H1 (cell line): Measurements from ENCODE around the gene OR4X2. TPM values are rescaled to one million over a fixed set of nuclear protein-coding genes. Genes with fewer than 3 reads are reported as not detected.

Experiments used
- CTCF ChIA-PET: fragments of 300-600 bp; sonication (Branson Sonifier 250); formaldehyde crosslinking; loops from one replicate; lab custom pipeline; 2021; ENCODE audit not compliant: partially characterized antibody; lab: Charles Lee
- POLR2A ChIA-PET: fragments of 300-600 bp; sonication (Branson Sonifier 250); formaldehyde crosslinking; loops from one replicate; lab custom pipeline; 2021; ENCODE audit warnings: inconsistent platforms; ENCODE audit not compliant: partially characterized antibody; lab: Charles Lee
- DNase-seq, 2 experiments: peaks; one replicate each; pipeline versions ENCODE4 v3.0.0 to v3.0.0-alpha.2; 2010 to 2022; ENCODE audit warnings: low spot score in 2 of 2, low read depth in 1 of 2, mixed read lengths in 1 of 2
- FAIRE-seq: peaks from 2 replicates; lab custom pipeline; 2011; peaks lifted over from hg19 to GRCh38; lab: Jason Lieb, UNC
- H2AFZ ChIP-seq: 2 replicates; pipeline ENCODE4 v1.8.1; 2012; ENCODE audit warnings: low read length, inconsistent platforms
- H2AK5ac ChIP-seq: 2 replicates; pipeline ENCODE4 v1.6.1; 2013; ENCODE audit warnings: low read depth, low read length
- H2BK120ac ChIP-seq: replicated peaks from 2 replicates; pipeline ENCODE3; 2013; ENCODE audit warnings: low read depth, low read length, inconsistent platforms
- H2BK12ac ChIP-seq: 2 replicates; pipeline ENCODE4 v1.6.1; 2013; ENCODE audit warnings: low read depth, low read length
- H2BK15ac ChIP-seq: 2 replicates; pipeline ENCODE4 v1.6.1; 2013; ENCODE audit warnings: low read length
- H2BK20ac ChIP-seq: 2 replicates; pipeline ENCODE4 v1.6.1; 2013; ENCODE audit warnings: low read length
- H2BK5ac ChIP-seq: 2 replicates; pipeline ENCODE4 v1.6.1; 2013; ENCODE audit warnings: low read depth, low read length
- H3K14ac ChIP-seq: 2 replicates; pipeline ENCODE4 v1.6.1; 2013; ENCODE audit warnings: inconsistent platforms; ENCODE audit not compliant: insufficient read length
- H3K18ac ChIP-seq: 2 replicates; pipeline ENCODE4 v1.6.1; 2013; ENCODE audit warnings: low read length; ENCODE audit errors: extremely low read depth
- H3K23ac ChIP-seq: 2 replicates; pipeline ENCODE4 v1.6.1; 2013; ENCODE audit warnings: inconsistent platforms; ENCODE audit not compliant: insufficient read length
- H3K23me2 ChIP-seq: 2 replicates; pipeline ENCODE4 v1.6.1; 2013; ENCODE audit warnings: low read depth, low read length
- H3K27ac ChIP-seq: 2 replicates; pipeline ENCODE4 v1.6.1; 2011; ENCODE audit warnings: low read depth, low read length, inconsistent platforms
- H3K27me3 ChIP-seq, 4 experiments: replicated peaks in 1 of 4; 1 replicate in 1 of 4; 2 replicates in 3 of 4; pipeline versions ENCODE4 v1.6.1 to v1.8.1; 2011 to 2013; ENCODE audit warnings: low read length in 3 of 4, mild to moderate bottlenecking in 3 of 4, inconsistent platforms in 2 of 4, mixed read lengths in 2 of 4, moderate library complexity in 1 of 4; ENCODE audit not compliant: control insufficient read depth in 3 of 4, insufficient read depth in 3 of 4; ENCODE audit errors: extremely low read depth in 1 of 4
- H3K36me3 ChIP-seq, 4 experiments: 2 replicates each; pipeline versions ENCODE4 v1.6.1 to v1.8.1; 2011 to 2013; ENCODE audit warnings: mild to moderate bottlenecking in 4 of 4, low read length in 3 of 4, moderate library complexity in 2 of 4, control low read depth in 1 of 4, inconsistent platforms in 1 of 4; ENCODE audit not compliant: insufficient read depth in 4 of 4, control insufficient read depth in 2 of 4
- H3K4ac ChIP-seq: replicated peaks from 2 replicates; pipeline ENCODE3; 2013; ENCODE audit warnings: low read length, low read depth, mixed read lengths, inconsistent platforms; ENCODE audit not compliant: insufficient read length
- H3K4me1 ChIP-seq, 4 experiments: replicated peaks in 1 of 4; 1 replicate in 1 of 4; 2 replicates in 3 of 4; pipeline versions ENCODE4 v1.6.1 to v1.8.1; 2011 to 2013; ENCODE audit warnings: low read length in 3 of 4, inconsistent platforms in 2 of 4, mixed read lengths in 1 of 4; ENCODE audit not compliant: insufficient read depth in 4 of 4, control insufficient read depth in 3 of 4
- H3K4me2 ChIP-seq, 2 experiments: 2 replicates each; pipeline versions ENCODE4 v1.6.1 to v1.8.1; 2011 to 2013; ENCODE audit warnings: low read depth in 2 of 2, low read length in 2 of 2, control low read depth in 1 of 2, inconsistent platforms in 1 of 2, mild to moderate bottlenecking in 1 of 2; ENCODE audit not compliant: insufficient read depth in 1 of 2
- H3K4me3 ChIP-seq, 4 experiments: fragments of 200-600, 300-600 bp in 1 of 4; sonication (generic), shearing (Covaris generic), sonication (Bioruptor Twin) in 1 of 4; 2 replicates each; pipeline versions ENCODE4 v1.5.1 to v1.8.1; 2011 to 2016; ENCODE audit warnings: low read length in 4 of 4, low read depth in 3 of 4, control low read depth in 2 of 4, inconsistent platforms in 2 of 4, mild to moderate bottlenecking in 2 of 4, mixed read lengths in 1 of 4, moderate library complexity in 1 of 4; ENCODE audit not compliant: insufficient read depth in 2 of 4; ENCODE audit errors: extremely low read depth in 1 of 4
- H3K56ac ChIP-seq: replicated peaks from 2 replicates; pipeline ENCODE3; 2013; ENCODE audit warnings: low read depth, mild to moderate bottlenecking, mixed read lengths, low read length, inconsistent platforms; ENCODE audit not compliant: insufficient read length
- H3K79me1 ChIP-seq: 2 replicates; pipeline ENCODE4 v1.6.1; 2013; ENCODE audit warnings: low read depth, low read length, control low read depth
- H3K79me2 ChIP-seq, 2 experiments: 2 replicates each; pipeline versions ENCODE4 v1.6.1 to v1.8.1; 2012 to 2013; ENCODE audit warnings: low read length in 2 of 2, mild to moderate bottlenecking in 2 of 2, inconsistent platforms in 1 of 2; ENCODE audit not compliant: insufficient read depth in 2 of 2, control insufficient read depth in 1 of 2
- H3K9ac ChIP-seq, 4 experiments: replicated peaks in 1 of 4; 1 replicate in 1 of 4; 2 replicates in 3 of 4; pipeline versions ENCODE4 v1.6.1 to v1.8.1; 2011 to 2013; ENCODE audit warnings: low read depth in 3 of 4, low read length in 3 of 4, control low read depth in 2 of 4, mild to moderate bottlenecking in 2 of 4, moderate library complexity in 2 of 4, inconsistent platforms in 1 of 4; ENCODE audit errors: extremely low read depth in 1 of 4
- H3K9me3 ChIP-seq, 2 experiments: 2 replicates each; pipeline versions ENCODE4 v1.6.1 to v1.8.1; 2012 to 2013; ENCODE audit warnings: mild to moderate bottlenecking in 2 of 2, moderate library complexity in 2 of 2, control low read depth in 1 of 2, inconsistent platforms in 1 of 2, low read depth in 1 of 2, low read length in 1 of 2, mixed read lengths in 1 of 2; ENCODE audit not compliant: insufficient read depth in 2 of 2
- H4K20me1 ChIP-seq, 2 experiments: replicated peaks in 1 of 2; 2 replicates each; pipeline versions ENCODE3 to v1.8.1; 2011 to 2013; ENCODE audit warnings: inconsistent platforms in 2 of 2, low read length in 2 of 2, mild to moderate bottlenecking in 1 of 2; ENCODE audit not compliant: insufficient read depth in 2 of 2, control insufficient read depth in 1 of 2
- H4K5ac ChIP-seq: 2 replicates; pipeline ENCODE4 v1.6.1; 2013; ENCODE audit warnings: low read length, low read depth, mixed read lengths, inconsistent platforms; ENCODE audit not compliant: insufficient read length
- H4K8ac ChIP-seq: 2 replicates; pipeline ENCODE4 v1.8.0; 2013; ENCODE audit warnings: mild to moderate bottlenecking, moderate library complexity, low read length, inconsistent platforms; ENCODE audit not compliant: insufficient read depth; ENCODE audit errors: extremely low read depth
- H4K91ac ChIP-seq: replicated peaks from 2 replicates; pipeline ENCODE3; 2013; ENCODE audit warnings: low read length, mixed read lengths, inconsistent platforms; ENCODE audit not compliant: insufficient read length
- BACH1 ChIP-seq: IDR thresholded peaks from 2 replicates; pipeline ENCODE4 v1.6.1; 2012; ENCODE audit warnings: low read length, improper control_type of control experiment
- CBX5 ChIP-seq: fragments of 300-800, 300-1000 bp; sonication (generic); IDR thresholded peaks from 2 replicates; pipeline ENCODE4 v1.7.1; 2016; ENCODE audit warnings: antibody characterized with exemption, low read length, low read depth
- EZH2 ChIP-seq: fragments of 200-600 bp; sonication (generic); IDR thresholded peaks from 2 replicates; pipeline ENCODE4 v1.7.1; 2012; ENCODE audit warnings: low read depth, mild to moderate bottlenecking, moderate library complexity, low read length, inconsistent platforms; ENCODE audit not compliant: severe bottlenecking
- RXRA ChIP-seq: IDR thresholded peaks from 2 replicates; pipeline ENCODE4 v1.6.1; 2011; ENCODE audit warnings: low read depth, mild to moderate bottlenecking, low read length, moderate library complexity; ENCODE audit not compliant: insufficient read depth
- SAP30 ChIP-seq: fragments of 300-600 bp; sonication (generic); IDR thresholded peaks from 2 replicates; pipeline ENCODE4 v1.7.1; 2012; ENCODE audit warnings: low read length, moderate library complexity, mild to moderate bottlenecking, inconsistent platforms; ENCODE audit not compliant: insufficient read depth, insufficient replicate concordance
- SIX5 ChIP-seq: IDR thresholded peaks from 2 replicates; pipeline ENCODE4 v1.6.1; 2011; ENCODE audit warnings: mild to moderate bottlenecking, low read depth, low read length
- SUZ12 ChIP-seq: fragments of 200-600 bp; sonication (generic); IDR thresholded peaks from 2 replicates; pipeline ENCODE4 v1.6.1; 2012; ENCODE audit warnings: mild to moderate bottlenecking, inconsistent platforms, low read length, moderate library complexity, mixed read lengths
- WGBS, 2 experiments: shearing (Covaris generic) in 1 of 2; methylation state at CpG; one replicate each; pipeline versions ENCODE4 v1.1.6 to v1.1.7; 2013 to 2015; ENCODE audit warnings: low lambda C conversion rate in 2 of 2, mixed read lengths in 2 of 2, inconsistent platforms in 1 of 2, low coverage in 1 of 2, missing lambda C conversion rate in 1 of 2; ENCODE audit not compliant: insufficient replicate concordance in 2 of 2, insufficient coverage in 1 of 2, insufficient read length in 1 of 2; ENCODE audit errors: extremely low coverage in 1 of 2, missing lambda C conversion rate in 1 of 2; 5-methylcytosine and 5-hydroxymethylcytosine counted together
- polyA plus RNA-seq, 7 experiments: library from polyadenylated mRNA; depleted of rRNA in 3 of 7; stranded (reverse) in 5 of 7; unstranded in 2 of 7; fragments of >200 nt in 5 of 7; fragments of 200-250 nt in 2 of 7; gene quantifications; 1 replicate in 5 of 7; 2 replicates in 1 of 7; 4 replicates in 1 of 7; pipeline versions ENCODE4 v1.2.1 to v1.2.3, GENCODE V29; 2011 to 2013; ENCODE audit warnings: missing spikeins in 2 of 7, mixed read lengths in 2 of 7
- total RNA-seq: library from RNA; stranded (reverse); fragmentation: NEBNext Ultra II Directional; extraction: Animal tissue kit (Norgen Biotek cat#: 25700); gene quantifications from 2 replicates; pipeline ENCODE4 v1.2.1, GENCODE V29; 2021
- TF ChIP-seq, protein P1 (sequence below): IDR thresholded peaks from 2 replicates; pipeline ENCODE4 v1.6.1; 2012; ENCODE audit warnings: inconsistent platforms

OR4X2 gene
- total and polyA plus RNA-seq, 2 of the 8 experiments (the other 6 are each of a cell fraction or from before 2014, with no cell fraction given), result not detected

GRCh38 chr11:48261600-48261999 is 16.7 kb downstream of the OR4X2 start:
- Histone ChIP-seq H3K4me3 (no peak overlapping the region), H3K18ac (no peak overlapping the region), H3K9ac (no peak overlapping the region), H2AFZ (no peak overlapping the region), H2BK20ac (no peak overlapping the region), H2AK5ac (no peak overlapping the region), H2BK120ac (no peak overlapping the region), H3K4ac (no peak overlapping the region), H2BK5ac (no peak overlapping the region), H3K79me2 (no peaks in the 10 kb centered on the region), H4K91ac (no peak overlapping the region), H4K20me1 (no peaks in the 10 kb centered on the region), H3K23ac (no peak overlapping the region), H4K8ac (no peak overlapping the region), H3K4me1 (no peaks in the 10 kb centered on the region), H3K9me3 (peaks cover 60 to 66% of the 10 kb centered on the region in 2 experiments), H3K56ac (no peak overlapping the region), H2BK15ac (no peak overlapping the region), H3K27ac (no peak overlapping the region), H2BK12ac (no peak overlapping the region), H3K27me3 (no peaks in the 10 kb centered on the region), H3K23me2 (no peaks in the 10 kb centered on the region; the same call in 1 of the 2 replicates), H3K4me2 (no peak overlapping the region), H3K36me3 (no peaks in the 10 kb centered on the region), H3K79me1 (no peaks in the 10 kb centered on the region), H4K5ac (no peak overlapping the region), H3K14ac (no peak overlapping the region)
- DNase-seq (no peak), FAIRE-seq (no peak)
- CTCF ChIA-PET, result interaction anchor here (0.6 kb wide), 1 partner anchor 306 kb away, joined by 3 read pairs; no protein-coding TSS in a partner anchor
- 88% methylated on average over 2 of the region's 2 CpGs; no CpG with 5 or more reads in 1 of the 2 experiments for WGBS, 2 experiments
- POLR2A ChIA-PET, result no interaction called here
- TF ChIP-seq, protein P1, sequence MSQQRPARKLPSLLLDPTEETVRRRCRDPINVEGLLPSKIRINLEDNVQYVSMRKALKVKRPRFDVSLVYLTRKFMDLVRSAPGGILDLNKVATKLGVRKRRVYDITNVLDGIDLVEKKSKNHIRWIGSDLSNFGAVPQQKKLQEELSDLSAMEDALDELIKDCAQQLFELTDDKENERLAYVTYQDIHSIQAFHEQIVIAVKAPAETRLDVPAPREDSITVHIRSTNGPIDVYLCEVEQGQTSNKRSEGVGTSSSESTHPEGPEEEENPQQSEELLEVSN, result no peak
- TF ChIP-seq EZH2 (no peak), SIX5 (no peak), CBX5 (no peak), BACH1 (no peak), RXRA (no peak), SUZ12 (no peak), SAP30 (no peak)
